SK-N-MC (cell line): ENCODE results near the gene IL21R.

Experiments used
- EZH2 ChIP-seq: fragments of 200-600 bp; sonication (generic); IDR thresholded peaks from one replicate; pipeline ENCODE4 v1.6.1; 2017; ENCODE audit warnings: antibody characterized with exemption
- POLR2AphosphoS5 ChIP-seq: IDR thresholded peaks from 2 replicates; pipeline ENCODE4 v1.6.1; 2012; ENCODE audit warnings: mild to moderate bottlenecking, low read depth, low read length, borderline replicate concordance

GRCh38 chr16:27399969-27400368 is 2.0 kb upstream of the IL21R start:
- TF ChIP-seq EZH2, result no peak
- TF ChIP-seq POLR2AphosphoS5, result no peak
